Limb (tissue), 2 donors: ENCODE data around the gene TRHDE.

Experiments
- DNase-seq, 2 donors: peaks; one replicate each; pipeline ENCODE4 v3.0.0-alpha.2; 2016; ENCODE audit errors: extremely low spot score in 2 of 2

Gene TRHDE

DNA sequence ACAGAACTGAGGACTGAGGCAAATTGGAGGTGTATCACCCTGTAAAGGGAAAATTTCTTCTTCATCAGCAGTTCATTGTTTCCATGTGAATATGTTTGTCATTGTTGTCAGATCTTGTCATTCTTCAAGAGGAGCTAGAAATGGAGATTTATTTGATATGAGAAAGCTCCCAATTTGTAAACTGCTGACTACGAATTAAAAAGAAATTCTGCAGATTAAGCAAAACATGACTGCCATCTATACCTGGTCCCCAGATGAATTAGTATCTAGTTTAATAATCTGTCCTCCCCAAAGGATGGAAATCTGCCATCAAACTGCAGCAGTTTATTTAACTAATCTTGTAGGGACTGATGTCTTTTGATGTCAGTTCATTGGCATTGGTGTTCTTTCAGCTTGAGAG is 162.8 kb downstream of the TRHDE start:
- DNase-seq: no peak

DNA sequence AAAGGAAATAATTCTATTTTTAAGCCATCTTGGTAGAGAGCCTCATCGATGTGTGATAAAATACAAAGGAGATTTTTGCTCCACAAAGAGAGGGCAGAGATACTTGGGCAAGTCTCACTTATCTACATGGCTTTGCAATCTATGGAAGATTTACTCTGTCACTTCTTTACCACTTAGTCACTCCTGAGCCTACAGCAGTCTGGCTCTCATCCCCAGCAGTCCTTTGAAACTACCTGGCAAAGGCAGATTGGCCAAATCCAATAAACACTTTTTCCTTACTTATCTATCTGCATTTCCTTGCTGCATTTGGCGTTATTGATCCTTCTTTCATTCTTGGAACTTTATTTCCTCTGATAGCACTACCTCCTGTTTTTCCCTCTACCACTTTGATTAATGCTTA is 170.0 kb downstream of the TRHDE start:
- DNase-seq: no peak

- DNase-seq: no peak
Observed at GRCh38 chr12:72444125-72444524, 172.0 kb downstream of the TRHDE start.

GRCh38 chr12:72444566-72444965 is 172.4 kb downstream of the TRHDE start:
- DNase-seq: no peak

GRCh38 chr12:72448089-72448488 is 175.9 kb downstream of the TRHDE start:
- DNase-seq: no peak

GRCh38 chr12:72448805-72449204 is 176.6 kb downstream of the TRHDE start:
- no peak for DNase-seq

DNA sequence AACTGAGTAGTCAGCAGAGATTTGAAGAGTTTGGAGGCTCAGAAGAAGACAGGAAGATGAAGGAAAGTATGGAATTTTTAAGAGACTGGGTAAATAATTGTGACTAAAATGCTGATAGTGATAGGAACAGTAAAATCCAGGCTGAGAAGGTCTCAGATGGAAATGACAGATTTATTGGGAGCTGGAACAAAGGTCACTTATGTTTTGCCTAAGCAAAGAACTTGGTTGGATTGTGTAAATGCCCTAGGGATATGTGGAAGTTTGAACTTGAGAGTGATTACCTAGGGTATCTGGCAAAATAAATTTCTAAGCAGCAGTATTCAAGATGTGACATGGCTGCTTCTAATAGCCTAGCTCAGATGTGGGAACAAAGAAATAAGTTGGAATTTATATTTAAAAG is 180.9 kb downstream of the TRHDE start:
- DNase-seq: no peak

- no peak for DNase-seq
Observed at GRCh38 chr12:72453550-72453949, 181.4 kb downstream of the TRHDE start.

GRCh38 chr12:72464471-72464870 is 192.3 kb downstream of the TRHDE start:
- no peak for DNase-seq

DNA sequence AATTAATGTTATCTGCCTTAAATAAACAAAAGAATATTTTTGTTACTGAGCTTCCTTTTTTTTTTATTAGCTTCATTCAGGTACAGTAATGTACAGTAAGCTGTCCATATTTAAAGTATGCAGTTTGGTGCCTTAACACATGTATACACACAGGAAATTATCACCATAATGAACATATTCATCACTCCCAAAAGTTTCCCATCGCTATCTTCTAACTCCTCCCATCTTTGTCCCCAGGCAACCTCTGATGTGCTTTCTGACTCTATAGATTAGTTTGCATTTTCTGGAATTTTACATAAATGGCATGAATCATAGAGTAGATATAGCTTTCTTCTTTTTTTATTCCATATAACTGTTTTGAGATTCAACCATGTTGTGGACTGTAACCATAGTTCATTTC is 193.0 kb downstream of the TRHDE start:
- DNase-seq: no peak

- no peak for DNase-seq
Observed at GRCh38 chr12:72465940-72466630, 193.9 kb downstream of the TRHDE start.

- DNase-seq: no peak
Observed at GRCh38 chr12:72467985-72468384, 195.8 kb downstream of the TRHDE start.

DNA sequence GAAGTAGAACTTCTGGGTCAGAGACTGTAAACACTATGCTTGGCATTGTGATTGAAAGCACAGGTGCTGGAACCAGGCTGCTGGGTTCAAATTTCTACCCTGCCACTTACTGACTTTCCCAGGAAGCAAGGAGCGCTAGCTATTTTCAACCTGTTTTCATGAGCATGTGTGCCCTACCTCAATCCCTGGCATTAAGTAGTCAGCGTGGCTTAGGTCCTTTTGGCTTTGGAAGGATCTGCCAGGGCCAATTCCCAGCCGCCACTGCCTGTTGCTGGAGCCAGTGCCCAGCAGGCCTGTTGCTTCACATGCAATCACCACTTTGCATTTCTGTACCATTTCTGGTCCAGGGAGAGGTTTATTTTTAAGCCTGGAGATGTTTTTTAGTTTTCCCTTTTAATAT is 196.3 kb downstream of the TRHDE start:
- DNase-seq: no peak

- DNase-seq: no peak
Observed at GRCh38 chr12:72471806-72472205, 199.6 kb downstream of the TRHDE start.

- DNase-seq: no peak
Observed at GRCh38 chr12:72472350-72472749, 200.2 kb downstream of the TRHDE start.

GRCh38 chr12:72476301-72476700 is 204.1 kb downstream of the TRHDE start:
- DNase-seq: no peak

GRCh38 chr12:72485017-72485701 is 213.0 kb downstream of the TRHDE start:
- no peak for DNase-seq

GRCh38 chr12:72491426-72491825 is 219.3 kb downstream of the TRHDE start:
- DNase-seq: no peak

GRCh38 chr12:72493407-72493806 is 221.2 kb downstream of the TRHDE start:
- DNase-seq: no peak

- DNase-seq: no peak
Observed at GRCh38 chr12:72498354-72498753, 226.2 kb downstream of the TRHDE start.

- no peak for DNase-seq
Observed at GRCh38 chr12:72499244-72499643, 227.1 kb downstream of the TRHDE start.

DNA sequence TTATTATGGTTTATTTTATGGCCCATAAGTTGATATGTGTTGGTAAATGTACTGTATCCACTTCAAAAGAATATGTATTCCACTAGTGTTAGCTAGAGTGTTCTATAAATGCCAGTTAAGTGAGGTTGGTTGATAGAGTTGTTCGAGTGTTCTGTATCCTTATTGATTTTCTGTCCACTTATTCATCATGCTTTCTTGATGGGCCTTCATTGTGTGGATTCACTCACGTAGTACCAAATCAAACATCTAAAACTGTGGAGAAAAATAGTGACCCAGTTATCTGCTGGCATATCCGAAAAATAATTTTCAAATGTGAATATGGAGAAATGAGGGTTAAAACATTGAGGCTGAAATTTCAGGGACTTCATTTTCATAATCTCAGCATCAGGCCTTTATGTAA is 230.4 kb downstream of the TRHDE start:
- no peak for DNase-seq

GRCh38 chr12:72505227-72505626 is 233.1 kb downstream of the TRHDE start:
- no peak for DNase-seq
